IPS-20b (cell line): ENCODE data around the gene CAMK1D.
A peak's percentile ranks its signal among the peaks of the same experiment; 100 is the strongest.
"Not testable (repeated sequence)": the region's sequence is repeated elsewhere in the genome, so short reads cannot be mapped to it uniquely, and the experiment has no call there.

Experiments
- H3K27ac ChIP-seq: one replicate; pipeline ENCODE4 v1.5.1; 2013; ENCODE audit warnings: low read length
- H3K27me3 ChIP-seq: 2 replicates; pipeline ENCODE4 v1.6.1; 2013; ENCODE audit warnings: mild to moderate bottlenecking, low read length, inconsistent platforms; ENCODE audit not compliant: insufficient read depth
- H3K36me3 ChIP-seq: 2 replicates; pipeline ENCODE4 v1.6.1; 2013; ENCODE audit warnings: low read depth, mild to moderate bottlenecking, inconsistent platforms, low read length, moderate library complexity; ENCODE audit not compliant: insufficient read depth
- H3K4me1 ChIP-seq: 2 replicates; pipeline ENCODE4 v1.6.1; 2013; ENCODE audit warnings: mild to moderate bottlenecking, control low read depth, inconsistent platforms, low read length, moderate library complexity; ENCODE audit not compliant: insufficient read depth
- H3K4me3 ChIP-seq: 2 replicates; pipeline ENCODE4 v1.5.1; 2013; ENCODE audit warnings: mild to moderate bottlenecking, low read length, inconsistent platforms
- H3K9ac ChIP-seq: 2 replicates; pipeline ENCODE4 v1.6.1; 2013; ENCODE audit warnings: low read depth, mild to moderate bottlenecking, inconsistent platforms, low read length, moderate library complexity
- H3K9me3 ChIP-seq: 2 replicates; pipeline ENCODE4 v1.6.1; 2013; ENCODE audit warnings: mild to moderate bottlenecking, low read depth, low read length, inconsistent platforms; ENCODE audit not compliant: insufficient read depth

CAMK1D gene

DNA sequence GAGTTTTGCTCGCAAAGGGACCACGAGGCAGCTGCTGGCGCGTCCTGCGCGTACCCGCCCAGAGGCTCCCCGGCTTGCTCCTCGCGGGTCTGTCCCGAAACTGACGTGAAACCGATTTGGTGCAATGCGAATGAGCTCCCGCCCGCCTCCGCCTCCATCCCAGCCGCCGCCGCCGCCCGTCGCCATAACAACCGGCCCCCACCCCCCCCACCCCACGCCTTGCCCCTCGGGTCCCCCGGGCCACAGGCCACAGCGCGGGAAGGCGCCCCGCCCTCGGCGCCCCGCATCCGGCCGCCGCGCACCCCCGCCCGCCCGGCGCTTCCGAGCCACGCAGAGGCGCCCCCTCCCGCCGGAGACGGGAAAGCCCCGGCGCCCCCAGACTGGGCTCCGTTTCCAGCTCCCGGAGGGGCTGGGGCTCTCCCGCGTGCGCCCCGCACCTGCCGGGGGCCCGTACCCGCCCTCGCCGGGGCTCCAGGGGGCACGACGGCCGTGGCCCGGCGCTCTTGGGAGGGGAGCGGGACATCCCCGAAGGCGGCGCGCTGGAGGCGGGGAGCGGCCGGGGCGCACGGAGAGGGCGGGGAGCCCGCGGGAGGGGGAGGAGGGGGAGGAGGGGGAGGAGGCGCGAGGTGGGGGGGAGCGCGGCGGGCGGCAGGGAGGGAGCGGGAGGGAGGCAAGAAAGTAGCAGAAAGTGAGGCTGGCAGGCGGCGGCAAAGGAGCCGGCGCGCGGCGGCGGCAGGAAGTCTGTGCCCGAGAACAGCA, at the start of gene CAMK1D:
CAMK1D (plus strand) TSS at position 678 of the 759 bp plus-strand sequence.
- peaks cover 46% of the 10 kb centered on the region for H3K27me3 ChIP-seq
- H3K9ac ChIP-seq = peak within 1 kb of the TSS; percentile 63; the same call in 1 of the 2 replicates
- no peaks in the 10 kb centered on the region for H3K36me3 ChIP-seq
- H3K4me1 ChIP-seq = peaks cover 3% of the 10 kb centered on the region; the same call in 1 of the 2 replicates
- peak within 1 kb of the TSS; percentile 85 for H3K4me3 ChIP-seq
- no peak within 1 kb of the TSS for H3K27ac ChIP-seq
- no peaks in the 10 kb centered on the region for H3K9me3 ChIP-seq

GRCh38 chr10:12301036-12301435, 48.3 kb upstream of the CAMK1D start:
- H3K9ac ChIP-seq, H3K4me3 ChIP-seq, H3K4me1 ChIP-seq, H3K27ac ChIP-seq, H3K36me3 ChIP-seq, H3K27me3 ChIP-seq, H3K9me3 ChIP-seq: not testable (repeated sequence)

DNA sequence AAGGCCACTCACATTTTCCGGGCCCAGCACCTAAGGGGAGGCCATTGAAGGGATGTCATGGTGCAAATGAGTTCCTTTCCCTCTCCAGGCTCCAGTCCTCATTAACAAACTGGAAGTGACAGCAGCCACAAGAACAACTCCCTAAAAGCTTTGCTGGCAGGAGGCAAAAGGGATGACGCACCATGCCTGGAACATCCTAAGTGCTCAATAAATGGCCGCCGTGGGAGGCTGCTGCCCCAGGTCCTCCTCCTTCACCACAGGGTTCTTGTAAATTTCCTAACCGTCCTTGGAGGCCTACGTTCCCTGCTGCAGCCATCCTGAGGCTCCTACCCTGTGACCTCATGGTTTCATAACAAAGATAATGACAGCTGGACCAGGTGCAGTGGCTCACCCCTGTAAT, 41.3 kb upstream of the CAMK1D start:
- H3K36me3 ChIP-seq = no peaks in the 10 kb centered on the region
- no peak overlapping the region for H3K9ac ChIP-seq
- no peaks in the 10 kb centered on the region for H3K27me3 ChIP-seq
- no peak overlapping the region for H3K4me3 ChIP-seq
- no peak overlapping the region for H3K27ac ChIP-seq
- no peaks in the 10 kb centered on the region for H3K4me1 ChIP-seq
- H3K9me3 ChIP-seq = no peaks in the 10 kb centered on the region

DNA sequence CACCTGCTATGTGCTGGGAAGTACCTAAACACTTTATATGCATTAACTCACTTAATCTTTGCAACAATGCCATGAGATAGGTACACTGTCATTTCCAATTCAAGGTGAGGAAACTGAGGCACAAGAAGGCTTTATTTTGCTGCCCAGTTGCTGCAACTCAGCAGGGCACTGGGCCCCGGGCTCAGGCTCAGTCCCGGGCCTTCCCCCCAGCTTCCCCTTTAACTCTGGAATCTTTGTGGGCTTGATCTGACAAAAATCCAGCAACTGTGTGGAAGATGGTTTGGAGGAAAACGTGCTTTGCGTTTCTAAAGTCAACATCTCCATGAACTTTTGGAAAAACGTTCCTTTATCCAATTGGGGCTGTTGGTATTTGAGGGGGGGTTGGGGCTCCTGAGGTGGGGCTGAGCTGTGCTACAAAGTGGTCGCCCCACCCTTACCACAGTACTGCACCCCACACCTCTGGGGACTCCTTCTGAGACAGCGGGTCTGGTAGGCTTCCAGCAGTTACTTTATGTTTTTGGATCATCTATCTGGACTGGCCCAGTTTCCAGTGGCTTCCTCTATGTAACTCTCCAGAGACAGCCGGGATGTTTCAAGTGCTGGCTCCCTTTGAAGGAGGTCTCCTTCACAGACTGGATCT, 40.5 kb upstream of the CAMK1D start:
- Histone ChIP-seq H3K4me3 (no peak overlapping the region), H3K36me3 (no peaks in the 10 kb centered on the region), H3K9me3 (no peaks in the 10 kb centered on the region), H3K9ac (no peak overlapping the region), H3K27ac (no peak overlapping the region), H3K4me1 (no peaks in the 10 kb centered on the region), H3K27me3 (no peaks in the 10 kb centered on the region)

GRCh38 chr10:12309783-12310182, 39.6 kb upstream of the CAMK1D start:
- H3K9ac ChIP-seq, H3K27ac ChIP-seq, H3K36me3 ChIP-seq, H3K4me1 ChIP-seq, H3K27me3 ChIP-seq, H3K4me3 ChIP-seq, H3K9me3 ChIP-seq: not testable (repeated sequence)

DNA sequence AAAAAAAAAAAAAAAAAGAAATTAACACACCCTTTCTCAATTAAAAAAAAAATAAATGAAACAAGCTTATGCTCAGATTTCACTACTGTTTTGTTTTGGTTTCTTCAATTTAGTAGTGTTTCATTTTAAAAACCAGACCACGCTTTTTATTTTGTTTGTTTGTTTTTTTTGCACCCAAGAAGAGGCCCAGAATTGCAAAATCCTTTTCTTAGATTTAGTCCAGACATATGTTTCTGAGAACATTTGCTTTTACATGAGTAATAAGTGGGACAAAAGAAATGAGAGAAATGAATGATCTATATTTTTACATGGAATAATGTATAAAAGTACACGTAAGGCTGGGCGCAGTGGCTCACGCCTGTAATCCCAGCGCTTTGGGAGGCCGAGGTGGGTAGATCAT, 34.5 kb upstream of the CAMK1D start:
- no peaks in the 10 kb centered on the region for H3K27me3 ChIP-seq
- no peaks in the 10 kb centered on the region for H3K4me1 ChIP-seq
- no peak overlapping the region for H3K27ac ChIP-seq
- no peaks in the 10 kb centered on the region for H3K9me3 ChIP-seq
- no peaks in the 10 kb centered on the region for H3K36me3 ChIP-seq
- H3K4me3 ChIP-seq = no peak overlapping the region
- no peak overlapping the region for H3K9ac ChIP-seq

DNA sequence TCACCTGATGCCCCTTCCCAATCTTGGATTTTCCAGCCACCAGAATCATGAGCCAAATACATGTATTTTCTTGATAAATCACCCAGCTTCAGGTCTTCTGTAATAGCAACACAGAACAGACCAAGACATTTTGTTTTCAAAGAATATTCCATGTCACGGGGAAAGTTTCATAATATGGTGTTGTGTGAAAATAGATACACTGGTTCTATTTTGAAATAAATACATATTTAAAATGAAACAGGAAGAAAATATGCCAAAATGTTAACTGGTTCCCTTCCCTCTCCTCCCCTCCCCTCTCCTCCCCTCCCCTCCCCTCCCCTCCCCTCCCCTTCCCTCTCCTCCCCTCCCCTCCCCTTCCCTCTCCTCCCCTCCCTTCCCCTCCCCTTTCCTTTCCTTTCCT, 30.3 kb upstream of the CAMK1D start:
- no peaks in the 10 kb centered on the region for H3K4me1 ChIP-seq
- no peak overlapping the region for H3K27ac ChIP-seq
- H3K4me3 ChIP-seq = no peak overlapping the region
- no peaks in the 10 kb centered on the region for H3K36me3 ChIP-seq
- no peaks in the 10 kb centered on the region for H3K9me3 ChIP-seq
- no peak overlapping the region for H3K9ac ChIP-seq
- H3K27me3 ChIP-seq = no peaks in the 10 kb centered on the region

DNA sequence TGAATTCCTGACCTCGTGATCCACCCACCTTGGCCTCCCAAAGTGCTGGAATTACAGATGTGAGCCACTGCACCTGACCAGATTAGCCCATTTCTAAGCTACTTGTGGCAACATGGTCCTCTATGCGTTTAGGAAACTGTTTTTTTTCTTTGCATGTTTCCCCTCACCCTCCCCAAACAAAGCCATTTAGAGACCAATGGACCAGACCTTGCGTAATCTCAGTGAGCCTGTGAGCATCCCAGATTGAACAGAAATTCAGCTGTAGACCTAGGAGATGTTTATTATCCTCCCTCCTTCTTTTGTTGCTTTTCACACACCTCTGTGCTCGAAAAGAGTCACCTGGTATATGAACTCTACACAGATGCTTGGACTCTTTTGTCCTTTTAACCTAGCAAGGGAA, 28.5 kb upstream of the CAMK1D start:
- H3K4me1 ChIP-seq = no peaks in the 10 kb centered on the region
- no peak overlapping the region for H3K9ac ChIP-seq
- H3K27me3 ChIP-seq = no peaks in the 10 kb centered on the region
- no peak overlapping the region for H3K4me3 ChIP-seq
- H3K27ac ChIP-seq = no peak overlapping the region
- no peaks in the 10 kb centered on the region for H3K36me3 ChIP-seq
- no peaks in the 10 kb centered on the region for H3K9me3 ChIP-seq

- Histone ChIP-seq H3K36me3 (no peaks in the 10 kb centered on the region), H3K27ac (no peak overlapping the region), H3K9ac (no peak overlapping the region), H3K27me3 (no peaks in the 10 kb centered on the region), H3K4me1 (no peaks in the 10 kb centered on the region), H3K4me3 (no peak overlapping the region), H3K9me3 (no peaks in the 10 kb centered on the region)
Measured at GRCh38 chr10:12321641-12322040, 27.7 kb upstream of the CAMK1D start.

DNA sequence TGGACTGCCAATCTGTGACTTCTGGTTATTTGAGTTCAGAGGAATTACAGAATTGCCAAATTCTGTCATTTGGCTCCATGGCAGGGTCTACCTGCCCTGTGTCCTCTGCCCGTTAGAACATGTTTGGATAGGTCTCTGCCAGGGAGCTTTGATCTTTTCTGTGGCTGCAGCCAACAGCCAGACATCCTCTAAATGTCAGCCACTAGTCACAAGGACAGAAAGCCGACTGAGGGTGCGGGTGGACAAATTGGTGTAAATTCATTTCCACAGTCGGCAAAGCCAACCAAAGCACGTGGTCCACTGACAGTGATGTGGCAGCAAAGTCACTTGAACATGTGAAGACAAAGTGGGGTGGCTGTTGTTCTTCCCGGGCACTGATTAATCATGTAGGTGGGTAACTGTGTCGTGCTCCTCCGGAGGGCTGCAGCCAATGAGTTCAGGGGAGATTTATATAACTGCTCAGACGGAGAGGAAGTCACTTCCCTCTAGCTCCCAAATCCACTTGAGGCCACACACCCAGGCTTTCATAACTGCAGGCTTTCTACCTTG, 26.7 kb upstream of the CAMK1D start:
- no peak overlapping the region for H3K27ac ChIP-seq

DNA sequence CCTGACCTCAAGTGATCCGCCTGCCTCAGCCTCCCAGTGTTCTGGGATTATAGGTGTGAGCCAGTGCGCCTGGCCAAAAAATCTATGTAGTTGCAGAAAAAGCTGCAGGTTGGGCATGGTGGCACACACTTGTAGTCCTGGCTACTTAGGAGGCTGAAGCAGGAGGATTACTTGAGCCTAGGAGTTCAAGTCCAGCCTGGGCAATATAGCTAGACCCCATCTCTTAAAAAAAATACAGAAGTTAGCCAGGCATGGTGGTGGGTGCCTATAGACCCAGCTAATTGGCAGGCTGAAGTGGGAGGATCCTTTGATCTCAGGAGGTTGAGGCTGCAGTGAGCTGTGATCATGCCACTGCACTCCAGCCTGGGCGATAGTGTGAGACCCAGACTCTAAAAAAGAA, 24.8 kb upstream of the CAMK1D start:
- no peaks in the 10 kb centered on the region for H3K36me3 ChIP-seq
- H3K9ac ChIP-seq = no peak overlapping the region
- H3K27me3 ChIP-seq = no peaks in the 10 kb centered on the region
- no peaks in the 10 kb centered on the region for H3K4me1 ChIP-seq
- H3K9me3 ChIP-seq = no peaks in the 10 kb centered on the region
- H3K27ac ChIP-seq = no peak overlapping the region
- H3K4me3 ChIP-seq = no peak overlapping the region

More for the DNA sequence above, 26.7 kb upstream of the CAMK1D start:
- H3K9me3 ChIP-seq = no peaks in the 10 kb centered on the region
- H3K4me3 ChIP-seq = no peak overlapping the region
- H3K27me3 ChIP-seq = no peaks in the 10 kb centered on the region
- H3K4me1 ChIP-seq = no peaks in the 10 kb centered on the region
- no peak overlapping the region for H3K9ac ChIP-seq
- no peaks in the 10 kb centered on the region for H3K36me3 ChIP-seq

GRCh38 chr10:12327074-12327473, 22.3 kb upstream of the CAMK1D start:
- H3K36me3 ChIP-seq = no peaks in the 10 kb centered on the region

More at GRCh38 chr10:12327074-12327473, 22.3 kb upstream of the CAMK1D start:
- Histone ChIP-seq H3K27me3 (no peaks in the 10 kb centered on the region), H3K9me3 (no peaks in the 10 kb centered on the region), H3K9ac (no peak overlapping the region), H3K4me1 (no peaks in the 10 kb centered on the region), H3K27ac (no peak overlapping the region), H3K4me3 (no peak overlapping the region)
